ENCODE data around the gene ASB17. TPM values are rescaled to one million over a fixed set of nuclear protein-coding genes. Genes with fewer than 3 reads are reported as not detected.
"Not testable (repeated sequence)": the region's sequence is repeated elsewhere in the genome, so short reads cannot be mapped to it uniquely, and the experiment has no call there.

Gene ASB17
- total RNA-seq, 4 donors from 2014 or later, result not detected

DNA sequence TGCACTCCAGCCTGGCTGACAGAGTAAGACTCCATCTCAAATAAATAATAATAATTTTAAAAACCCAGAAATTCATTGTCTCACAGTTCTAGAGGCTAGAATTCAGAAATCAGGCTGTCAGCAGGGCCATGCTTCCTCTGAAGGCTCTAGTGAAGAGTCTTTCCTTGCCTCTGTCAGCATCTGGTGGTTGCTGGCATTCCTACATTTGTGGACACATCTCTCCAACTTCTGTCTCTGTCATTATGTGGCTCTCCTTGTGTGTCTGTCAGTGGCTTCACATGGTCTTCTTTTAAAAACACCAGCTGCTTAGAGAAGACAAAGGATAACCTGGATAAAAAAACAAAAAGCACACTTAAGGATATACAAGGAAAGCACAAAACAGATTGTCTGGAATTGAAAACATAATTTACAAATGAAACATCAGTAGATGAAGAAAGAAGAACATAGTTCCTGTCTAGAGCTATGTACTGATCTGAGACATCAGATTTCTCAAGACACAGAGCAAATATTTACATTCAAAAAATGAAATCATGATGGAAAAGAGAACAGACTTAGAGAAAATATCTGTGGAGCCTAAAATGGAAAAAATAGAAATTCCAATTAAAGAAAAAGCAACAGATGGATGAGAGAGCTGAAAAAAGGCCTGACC, 32.7 kb upstream of the ASB17 start:
- Histone ChIP-seq H3K27me3 (no peaks in the 10 kb centered on the region), H3K4me1 (no peaks in the 10 kb centered on the region), H3K4me3 (no peak overlapping the region), H3K9me3 (no peaks in the 10 kb centered on the region), H3K27ac (no peak overlapping the region), H3K36me3 (no peaks in the 10 kb centered on the region)
- TF ChIP-seq POLR2A (IDR thresholded peaks at IDR 0.05), result no peak
- TF ChIP-seq CTCF (IDR thresholded peaks at IDR 0.05), result no peak
- no peak for DNase-seq

DNA sequence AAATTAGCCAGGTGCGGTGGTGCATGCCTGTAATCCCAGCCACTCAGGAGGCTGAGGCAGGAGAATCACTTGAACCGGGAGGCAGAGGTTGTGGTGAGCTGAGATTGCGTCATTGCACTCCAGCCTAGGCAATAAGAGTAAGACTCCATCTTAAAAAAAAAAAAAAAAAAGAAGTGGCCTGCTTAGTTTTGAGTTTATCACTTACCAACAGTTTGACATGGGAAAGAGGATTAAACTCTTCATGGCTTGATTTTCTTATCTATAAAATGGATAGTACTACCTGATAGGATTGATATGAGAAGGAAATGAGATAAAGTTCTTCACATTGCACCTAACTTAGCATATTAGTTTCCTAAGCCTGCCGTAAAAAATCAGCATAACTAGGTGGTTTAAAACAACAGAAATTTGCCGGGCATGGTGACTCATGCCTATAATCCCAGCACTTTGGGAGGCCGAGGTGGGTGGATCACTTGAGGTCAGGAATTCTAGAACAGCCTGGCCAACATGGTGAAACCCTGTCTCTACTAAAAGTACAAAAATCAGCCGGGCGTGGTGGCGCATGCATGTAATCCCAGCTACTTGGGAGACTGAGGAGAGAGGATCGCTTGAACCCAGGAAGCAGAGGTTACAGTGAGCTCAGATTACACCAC, 32.0 kb upstream of the ASB17 start:
- not testable (repeated sequence) for H3K27ac ChIP-seq, H3K9me3 ChIP-seq, H3K4me3 ChIP-seq, H3K27me3 ChIP-seq, H3K36me3 ChIP-seq, DNase-seq, H3K4me1 ChIP-seq

DNA sequence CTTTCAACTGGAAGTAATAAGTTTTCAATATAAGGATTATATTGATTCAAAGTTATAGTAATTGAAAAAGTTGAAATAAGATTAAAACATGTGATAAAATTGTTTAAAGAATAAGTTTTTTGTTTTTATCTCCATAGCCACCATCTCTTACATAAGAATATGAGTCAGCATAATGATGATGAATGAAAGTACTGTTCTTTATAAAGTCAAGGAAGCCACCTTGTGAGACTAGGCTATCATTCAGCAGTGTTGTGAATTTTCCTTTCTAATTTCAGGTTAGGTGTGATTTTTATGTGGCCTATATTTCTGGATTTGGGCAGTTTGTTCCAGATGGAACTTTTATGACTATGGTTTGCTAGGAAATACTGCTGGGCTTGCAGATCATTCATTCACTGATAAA, 22.4 kb upstream of the ASB17 start:
- H3K4me3 ChIP-seq, result no peak overlapping the region
- no peak for DNase-seq
- no peaks in the 10 kb centered on the region for H3K9me3 ChIP-seq
- no peaks in the 10 kb centered on the region for H3K4me1 ChIP-seq
- no peaks in the 10 kb centered on the region for H3K36me3 ChIP-seq
- H3K27ac ChIP-seq, result no peak overlapping the region
- H3K27me3 ChIP-seq, result no peaks in the 10 kb centered on the region
- TF ChIP-seq POLR2A (IDR thresholded peaks at IDR 0.05), result no peak
- TF ChIP-seq CTCF (IDR thresholded peaks at IDR 0.05), result no peak

GRCh38 chr1:75953461-75953860, 21.3 kb upstream of the ASB17 start:
- TF ChIP-seq POLR2A (IDR thresholded peaks at IDR 0.05) (no peak), CTCF (IDR thresholded peaks at IDR 0.05) (no peak)
- Histone ChIP-seq H3K27me3 (no peaks in the 10 kb centered on the region), H3K4me3 (no peak overlapping the region), H3K4me1 (no peaks in the 10 kb centered on the region), H3K9me3 (no peaks in the 10 kb centered on the region), H3K27ac (no peak overlapping the region), H3K36me3 (no peaks in the 10 kb centered on the region)
- DNase-seq, result no peak

DNA sequence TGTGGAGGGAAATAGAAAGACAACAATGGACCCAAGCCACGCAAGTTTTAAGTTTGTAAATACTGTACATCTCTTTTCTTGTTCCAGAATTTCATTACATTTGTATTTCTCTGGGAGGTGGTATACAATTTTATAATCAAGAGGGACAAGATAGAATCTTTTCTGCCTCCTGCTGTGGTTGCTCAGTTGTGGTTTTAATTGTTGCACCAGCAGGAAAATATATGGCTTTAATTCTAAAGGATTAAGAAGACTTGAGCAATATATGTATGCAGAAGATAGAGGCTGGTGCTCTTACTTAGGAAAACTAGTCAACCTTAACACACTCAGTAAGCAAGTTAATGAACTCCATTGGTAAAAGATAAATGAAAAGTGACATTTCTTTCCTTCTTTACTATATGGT, 19.8 kb upstream of the ASB17 start:
- no peak for TF ChIP-seq POLR2A (IDR thresholded peaks at IDR 0.05)
- TF ChIP-seq CTCF (IDR thresholded peaks at IDR 0.05), result no peak
- no peak for DNase-seq
- no peak overlapping the region for H3K4me3 ChIP-seq
- H3K4me1 ChIP-seq, result no peaks in the 10 kb centered on the region
- H3K27ac ChIP-seq, result no peak overlapping the region
- H3K36me3 ChIP-seq, result no peaks in the 10 kb centered on the region
- H3K9me3 ChIP-seq, result no peaks in the 10 kb centered on the region
- no peaks in the 10 kb centered on the region for H3K27me3 ChIP-seq

DNA sequence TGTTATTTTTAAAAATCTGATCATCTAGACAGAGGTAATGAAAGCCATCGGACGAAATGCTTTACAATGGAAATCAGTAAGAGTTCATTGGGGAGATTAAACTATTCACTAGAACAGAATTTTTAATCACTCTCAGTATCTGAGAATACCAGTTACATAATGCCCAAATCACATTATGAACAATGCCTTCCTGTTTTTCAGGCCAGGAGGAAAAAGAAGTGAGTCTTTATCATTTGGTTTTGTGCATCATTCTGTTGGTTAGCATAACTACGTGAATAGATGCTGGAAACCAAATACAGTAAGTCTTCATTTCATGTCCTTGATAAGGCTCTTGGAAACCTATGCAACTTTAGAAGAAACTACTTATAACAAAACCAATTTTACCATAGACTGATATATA, 18.0 kb upstream of the ASB17 start:
- H3K9me3 ChIP-seq, result no peaks in the 10 kb centered on the region
- no peaks in the 10 kb centered on the region for H3K36me3 ChIP-seq
- no peaks in the 10 kb centered on the region for H3K27me3 ChIP-seq
- DNase-seq, result no peak
- TF ChIP-seq CTCF (IDR thresholded peaks at IDR 0.05) (no peak), POLR2A (IDR thresholded peaks at IDR 0.05) (no peak)
- H3K27ac ChIP-seq, result no peak overlapping the region
- no peak overlapping the region for H3K4me3 ChIP-seq
- H3K4me1 ChIP-seq, result no peaks in the 10 kb centered on the region

- H3K27me3 ChIP-seq, H3K27ac ChIP-seq, H3K4me3 ChIP-seq, H3K9me3 ChIP-seq, DNase-seq, H3K4me1 ChIP-seq, H3K36me3 ChIP-seq: not testable (repeated sequence)
These were observed 10.8 kb upstream of the ASB17 start for GRCh38 chr1:75943037-75943436.

Measured in Peyer's patch (tissue), 4 donors.